ENCODE results near the gene SPINK1.
"Not testable (repeated sequence)": the region's sequence is repeated elsewhere in the genome, so short reads cannot be mapped to it uniquely, and the experiment has no call there.

SPINK1 gene

DNA sequence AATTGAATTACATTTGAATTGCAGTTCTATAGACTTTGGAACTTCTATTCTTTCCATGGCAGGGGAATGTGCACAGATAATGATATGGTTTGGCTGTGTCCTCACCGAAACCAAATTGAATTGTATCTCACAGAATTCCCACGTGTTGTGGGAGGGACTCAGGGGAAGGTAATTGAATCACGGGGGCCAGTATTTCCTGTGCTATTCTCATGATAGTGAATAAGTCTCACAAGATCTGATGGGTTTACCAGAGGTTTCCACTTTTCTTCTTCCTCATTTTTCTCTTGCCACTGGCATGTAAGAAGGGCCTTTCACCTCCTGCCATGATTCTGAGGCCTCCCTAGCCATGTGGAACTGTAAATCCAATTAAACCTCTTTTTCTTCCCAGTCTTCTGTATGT lies 28.3 kb downstream of the SPINK1 start:
- DNase-seq: not testable (repeated sequence)

DNA sequence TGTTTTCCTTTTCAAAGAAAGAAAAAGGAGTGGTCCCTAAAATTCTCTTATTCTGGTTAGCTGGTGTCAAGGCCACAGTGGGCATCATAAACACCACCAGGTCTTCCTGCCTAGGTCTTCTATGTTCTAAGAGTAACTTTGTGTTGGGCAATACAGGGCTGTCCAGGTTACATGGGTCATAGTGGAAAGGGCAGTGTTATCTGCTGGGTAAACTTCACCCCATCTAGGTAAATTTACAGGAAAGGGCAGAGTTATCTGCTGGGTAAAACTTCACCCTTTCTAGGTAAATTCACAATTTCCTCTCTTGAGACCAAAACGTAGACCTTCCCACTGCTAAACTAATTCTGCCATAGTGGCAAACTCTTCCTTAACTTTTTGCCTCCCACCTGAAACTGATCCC lies 30.0 kb downstream of the SPINK1 start:
- DNase-seq: no peak

DNA sequence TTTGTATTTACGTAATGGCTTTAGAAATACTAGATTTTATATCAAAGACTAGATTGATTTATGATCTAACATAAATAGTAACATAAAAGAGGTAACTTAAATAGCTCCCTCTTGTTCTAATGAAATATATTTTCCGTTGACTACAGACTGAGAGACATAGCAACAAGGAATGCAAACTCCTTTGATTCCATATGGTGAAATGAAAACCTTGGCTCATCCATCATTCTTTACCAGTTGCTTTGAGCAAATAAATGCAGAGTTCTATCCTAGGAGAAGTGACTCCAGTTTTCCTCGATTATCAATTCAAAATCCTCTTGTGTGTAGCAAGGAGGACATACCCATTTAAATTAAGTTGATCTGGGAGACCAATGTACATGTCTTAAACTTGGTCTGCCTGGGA lies 31.0 kb downstream of the SPINK1 start:
- DNase-seq: no peak

DNA sequence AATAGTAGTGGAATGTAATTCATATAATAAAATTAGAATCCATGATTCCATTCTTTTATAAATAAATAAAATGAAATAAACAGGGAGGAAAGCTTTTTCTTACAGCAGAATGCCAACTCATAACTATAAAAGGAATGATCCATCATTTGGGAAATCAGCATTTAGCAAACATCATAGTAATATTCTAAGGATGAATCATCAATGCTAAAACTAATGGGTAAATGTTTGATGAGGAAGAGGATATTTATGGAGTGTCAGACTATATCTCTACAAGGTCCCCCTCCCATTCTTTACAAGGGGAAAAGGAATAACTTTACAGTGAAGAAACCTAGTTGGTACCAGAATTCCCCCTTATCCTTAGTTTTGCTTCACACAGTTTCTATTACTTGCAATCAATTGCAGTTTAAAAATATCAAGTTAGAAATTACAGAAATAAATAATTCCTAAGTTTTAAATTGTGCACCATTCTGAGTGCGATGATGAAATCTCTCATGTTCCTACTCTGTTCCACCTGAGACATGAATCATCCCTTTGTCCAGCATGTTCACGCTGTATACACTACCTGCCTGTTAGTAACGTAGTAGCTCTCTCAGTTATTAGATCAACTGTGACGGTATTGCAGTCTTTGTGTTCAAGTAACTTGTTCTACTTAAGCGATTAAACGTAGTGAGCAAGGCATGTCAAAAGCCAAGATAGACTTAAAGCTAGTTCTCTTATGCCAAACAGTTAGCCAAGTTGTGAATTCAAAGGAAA lies 34.7 kb downstream of the SPINK1 start:
- DNase-seq: no peak

DNA sequence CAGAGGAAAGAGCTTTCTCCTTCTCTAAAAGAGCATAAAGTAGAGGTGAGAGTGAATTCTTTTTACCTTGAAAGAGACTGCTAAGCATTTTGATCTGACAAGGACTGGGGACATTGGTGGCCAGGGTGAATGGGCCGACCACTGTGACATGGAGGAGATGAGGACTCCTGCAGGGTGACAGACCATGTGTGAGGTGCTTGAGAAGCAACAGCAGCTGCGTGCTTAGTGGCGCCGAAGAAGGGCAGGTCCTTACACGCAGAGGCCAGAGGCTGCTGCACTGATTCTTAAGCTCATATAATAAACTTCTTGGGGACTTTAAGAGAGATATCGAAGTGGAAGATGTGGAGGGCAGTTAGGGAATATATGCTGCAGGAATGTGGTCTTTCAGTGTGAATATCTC lies 40.3 kb downstream of the SPINK1 start:
- DNase-seq: no peak

DNA sequence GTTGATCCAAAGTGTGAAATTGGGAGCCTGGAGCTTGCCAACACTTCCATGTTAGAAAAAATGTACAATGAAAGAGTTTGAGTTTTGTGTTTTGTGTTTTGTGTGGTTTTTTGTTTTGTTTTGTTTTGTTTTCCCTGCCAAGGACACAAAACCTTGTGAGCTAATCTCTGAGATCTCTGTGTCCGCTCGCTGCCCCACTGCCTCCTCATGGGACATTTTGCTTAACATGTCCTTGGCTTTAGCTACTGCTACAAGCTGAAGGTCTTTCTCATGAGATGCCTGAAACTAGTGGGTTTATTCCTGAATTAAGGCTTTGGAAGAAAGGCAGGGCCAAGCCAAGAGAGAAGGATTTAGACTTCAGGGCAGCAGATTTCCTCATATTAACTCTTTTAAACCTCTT lies 41.7 kb downstream of the SPINK1 start:
- no peak for DNase-seq

DNA sequence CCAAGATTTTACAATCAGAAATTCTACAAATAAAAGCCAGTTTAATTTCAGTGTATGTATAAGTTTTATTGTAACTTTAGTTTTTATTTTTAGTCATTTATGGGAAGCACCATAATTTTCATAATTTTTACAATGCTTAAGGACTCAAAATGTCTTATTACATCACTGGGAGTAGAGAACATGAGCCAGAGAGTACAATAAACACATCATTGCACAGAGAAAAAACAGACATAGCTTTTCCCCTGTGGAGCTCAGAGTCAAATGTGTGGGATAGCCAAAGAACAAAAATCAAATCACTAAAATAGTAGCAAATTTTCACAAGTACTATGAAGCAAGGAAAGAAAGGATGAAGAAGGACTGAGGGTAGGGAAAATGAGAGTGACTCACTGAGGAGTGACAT lies 43.4 kb downstream of the SPINK1 start:
- DNase-seq: no peak

DNA sequence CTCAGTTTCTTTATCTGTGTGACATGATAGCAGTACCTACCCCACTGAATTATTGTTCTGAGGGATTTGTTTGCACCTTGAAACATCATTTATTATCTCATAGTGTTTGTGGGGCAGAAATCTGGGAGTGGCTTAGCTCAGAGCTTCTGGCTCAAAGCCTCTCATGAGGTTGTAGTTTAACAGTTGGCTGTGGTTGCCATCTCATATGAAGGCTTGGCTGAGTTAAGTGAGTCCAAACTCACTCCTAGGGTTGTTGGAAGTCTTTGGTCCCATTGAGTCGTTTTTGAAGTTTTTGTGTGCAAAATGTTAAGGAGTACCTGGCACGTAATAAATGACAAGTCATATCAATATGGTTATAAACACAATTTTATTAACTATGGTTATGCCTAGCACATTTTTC lies 45.3 kb downstream of the SPINK1 start:
- no peak for DNase-seq

DNA sequence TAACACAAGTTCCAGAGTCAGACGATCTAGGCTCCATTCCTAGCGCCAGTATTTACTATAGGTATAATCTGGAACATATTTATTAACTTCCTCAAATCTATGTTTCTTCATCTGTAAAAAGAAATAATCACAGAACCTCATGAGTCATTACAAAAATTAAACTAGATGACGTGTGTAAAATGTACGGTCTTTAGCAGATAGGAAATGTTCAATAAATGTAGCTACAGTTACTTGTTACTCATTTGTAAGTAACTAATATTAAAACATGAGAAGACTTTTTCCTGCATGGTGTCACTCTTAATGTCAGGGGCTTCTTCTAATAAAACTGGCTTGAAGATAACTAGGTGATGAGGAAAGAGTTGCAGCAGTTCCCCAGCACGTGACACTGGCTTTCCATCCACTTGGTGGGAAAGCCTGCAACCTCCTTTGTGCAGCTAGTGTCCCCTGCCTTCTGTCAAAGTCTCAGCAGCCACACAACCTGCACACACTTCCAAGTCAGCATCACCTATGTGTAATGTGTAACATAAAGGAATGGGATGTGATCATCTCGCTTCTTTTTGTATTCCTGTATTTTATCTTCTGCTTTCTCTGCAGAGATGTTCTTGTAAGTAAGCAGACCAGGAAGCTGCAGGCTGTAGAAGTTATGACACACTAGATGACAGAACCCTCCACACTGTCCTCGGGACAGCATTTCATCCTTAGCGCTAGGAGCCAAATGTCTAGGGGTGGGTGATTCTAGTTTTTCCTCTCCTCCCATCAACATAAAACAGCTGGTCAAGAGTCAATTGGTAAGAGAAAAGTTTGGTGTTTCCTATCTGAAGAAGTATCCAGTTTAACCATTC lies 47.1 kb downstream of the SPINK1 start:
- no peak for DNase-seq

DNA sequence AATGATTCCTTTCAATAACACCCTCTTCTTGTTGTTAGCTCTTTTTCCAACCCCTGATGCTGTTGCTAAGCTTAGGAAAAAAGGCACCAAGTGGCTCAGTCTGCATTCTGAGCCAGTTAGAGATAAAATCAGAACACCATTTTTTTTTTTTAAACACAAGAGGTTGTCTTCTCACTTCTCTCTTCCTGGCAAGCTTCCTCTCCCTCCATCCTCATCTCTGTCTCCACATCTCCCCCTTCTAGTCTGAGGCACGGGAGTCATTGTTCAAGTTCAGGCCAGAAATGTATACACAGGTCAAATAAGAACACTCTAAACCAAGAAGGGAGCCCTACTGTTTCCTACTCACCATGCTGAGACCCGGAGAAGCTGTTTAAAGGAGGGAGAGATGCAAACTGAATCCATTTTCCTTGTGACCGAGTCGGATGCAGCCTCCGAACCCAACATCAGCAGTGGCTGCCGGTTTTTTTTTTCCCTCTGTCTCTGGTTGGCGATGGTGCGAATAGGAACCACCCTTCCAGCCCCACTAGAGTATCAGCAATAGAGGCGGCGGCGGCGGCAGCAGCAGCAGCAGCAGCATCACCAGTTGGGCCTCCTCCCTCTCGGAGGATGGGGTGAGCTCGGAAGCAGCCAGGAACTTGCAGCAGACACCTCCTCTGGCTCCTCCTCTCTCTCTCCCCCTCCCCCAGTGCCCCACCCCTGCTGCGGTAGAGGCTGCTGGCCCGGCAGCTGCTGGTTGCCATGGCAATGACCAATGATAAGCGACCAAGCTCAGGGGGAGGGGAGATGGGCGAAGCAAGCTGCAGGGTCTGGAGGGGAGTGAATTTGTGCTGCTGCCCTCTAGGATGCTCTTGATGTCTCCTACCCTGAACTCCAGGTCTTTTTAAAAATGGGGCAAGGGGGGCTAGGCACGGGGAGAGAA lies 49.1 kb downstream of the SPINK1 start, which contains the start of gene JAKMIP2:
TSS of gene JAKMIP2 (minus strand) at position 619 of the 919 bp plus-strand sequence. CDS start 110,922 bp downstream, outside the sequence.
- DNase-seq: peak; percentile 94

DNA sequence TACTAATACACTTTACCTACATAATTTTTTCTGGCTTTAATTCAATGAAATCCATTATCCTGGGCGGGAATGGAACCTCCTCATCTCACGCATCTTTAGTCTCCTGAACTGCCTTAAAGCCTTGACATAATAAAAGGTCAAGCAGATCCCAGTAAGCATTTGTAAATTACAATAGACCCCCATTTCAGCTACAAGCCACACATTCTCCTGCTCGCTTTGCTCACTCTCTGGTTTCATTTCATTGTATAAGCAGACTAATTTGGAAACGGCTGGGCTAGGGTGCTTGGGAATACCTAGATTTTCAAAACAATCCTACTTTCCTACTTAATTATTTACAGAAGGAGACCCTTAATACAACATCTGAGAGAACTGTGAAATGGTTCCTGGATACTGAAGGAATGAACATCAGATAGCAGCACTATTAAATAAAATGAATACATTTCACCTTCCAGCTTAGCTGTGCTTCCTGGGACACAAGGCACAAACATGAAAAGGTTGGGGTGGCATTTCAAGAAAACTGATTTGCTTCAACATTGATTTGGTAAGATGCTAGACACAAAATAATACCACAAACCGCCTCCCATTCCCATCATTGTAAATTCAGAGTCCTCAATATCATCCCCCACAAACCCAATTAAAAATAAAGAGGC lies 50.4 kb downstream of the SPINK1 start:
- DNase-seq: no peak

DNA sequence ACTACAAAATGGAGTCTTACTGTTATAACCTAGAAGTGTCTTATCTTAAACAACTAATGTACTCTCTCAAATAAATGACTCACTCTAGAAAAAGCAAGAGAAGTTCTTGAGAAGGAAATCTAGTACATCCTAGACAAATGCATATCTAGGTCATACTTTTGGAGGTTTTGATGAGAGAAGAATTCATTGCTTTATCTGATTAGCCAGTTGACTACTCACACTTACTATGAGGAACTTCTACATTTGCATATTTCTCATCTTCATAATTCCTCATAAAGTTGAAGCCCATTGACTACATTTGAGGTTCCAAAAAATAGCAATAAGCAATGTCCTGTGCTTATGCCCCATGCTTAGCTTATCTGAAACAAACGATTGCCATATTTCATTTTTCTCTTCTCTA lies 51.8 kb downstream of the SPINK1 start:
- DNase-seq: no peak

DNA sequence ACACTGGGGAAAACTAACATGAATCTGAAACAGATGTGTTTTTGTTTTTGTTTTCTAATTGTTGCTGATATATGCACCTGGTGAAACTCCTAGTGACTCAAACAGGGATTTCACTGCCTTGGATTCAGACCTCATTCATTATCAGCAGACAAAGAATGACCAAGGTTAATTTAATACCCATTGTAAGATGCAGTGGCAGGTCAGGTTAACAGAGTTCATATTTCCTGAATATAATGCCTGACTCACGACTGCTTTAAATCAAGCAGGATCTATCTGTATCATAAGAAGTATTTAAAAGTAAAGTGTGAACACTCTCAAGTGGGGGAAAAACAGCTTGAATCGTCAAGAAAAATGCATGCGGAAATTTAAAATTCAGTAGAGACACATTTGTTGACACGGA lies 54.5 kb downstream of the SPINK1 start:
- DNase-seq: no peak

Measured in CD4-positive, alpha-beta T cell treated with Interleukin-21 for 1 hour (primary cell).